Measurements from ENCODE around the gene SEPSECS.
"Not testable (repeated sequence)": the region's sequence is repeated elsewhere in the genome, so short reads cannot be mapped to it uniquely, and the experiment has no call there.

The SEPSECS gene

DNA sequence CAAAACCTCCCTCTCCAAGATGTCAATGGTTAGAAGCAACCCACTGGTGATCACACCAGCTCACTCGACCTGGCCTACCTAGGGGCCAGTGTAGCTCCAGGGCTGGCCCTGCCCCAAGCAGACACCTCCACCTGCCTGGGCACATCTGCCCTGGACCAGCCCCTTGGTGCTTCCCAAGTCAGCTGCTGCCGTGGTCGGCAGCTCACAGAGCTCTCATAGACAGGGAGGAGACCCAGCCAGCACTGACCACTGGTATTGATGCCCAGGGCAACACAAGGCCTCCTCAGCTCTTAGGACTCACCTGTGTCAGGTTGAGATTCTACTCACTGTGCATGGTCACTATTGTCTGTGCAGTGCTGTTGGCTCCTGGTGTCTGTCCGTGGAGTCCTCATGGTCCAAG is 51.7 kb downstream of the SEPSECS start:
- DNase-seq: no peak

DNA sequence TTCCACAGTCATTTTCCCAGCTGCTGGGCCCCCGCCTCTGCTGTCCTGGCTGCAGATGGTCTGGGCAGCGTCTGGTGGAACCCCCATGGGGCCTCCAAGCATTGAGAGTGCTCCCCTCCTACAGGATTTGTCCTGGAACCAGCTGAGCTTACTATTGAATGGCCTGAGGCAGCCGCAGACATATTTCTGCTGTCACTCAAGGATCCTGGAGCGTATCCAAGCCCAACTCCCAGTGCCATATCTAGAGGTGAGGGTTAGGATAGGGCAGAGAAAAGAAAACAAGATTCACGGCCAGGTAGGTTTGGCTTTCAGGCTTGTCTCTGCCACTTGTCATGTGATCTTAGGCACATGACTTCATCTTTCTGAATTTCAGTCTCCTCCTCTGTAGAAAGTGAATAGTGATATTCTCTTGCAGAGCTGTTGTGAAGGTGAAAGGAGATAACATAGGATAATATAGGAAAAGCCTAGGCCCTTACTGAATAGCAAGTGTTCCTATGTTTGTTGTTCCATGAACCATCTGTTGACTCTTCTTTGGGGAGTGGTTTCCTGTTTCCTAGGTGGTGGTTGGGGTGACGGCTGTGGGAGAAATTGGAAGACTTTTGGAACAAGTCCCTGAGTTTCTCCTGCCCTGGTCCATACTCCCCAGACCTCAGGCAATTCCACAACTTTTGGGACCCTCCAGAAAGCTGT is 52.3 kb downstream of the SEPSECS start:
- DNase-seq: no peak

GRCh38 chr4:25106363-25107151 is 53.7 kb downstream of the SEPSECS start:
- no peak for DNase-seq

- no peak for DNase-seq
These were observed 55.7 kb downstream of the SEPSECS start for GRCh38 chr4:25104591-25104990.

DNA sequence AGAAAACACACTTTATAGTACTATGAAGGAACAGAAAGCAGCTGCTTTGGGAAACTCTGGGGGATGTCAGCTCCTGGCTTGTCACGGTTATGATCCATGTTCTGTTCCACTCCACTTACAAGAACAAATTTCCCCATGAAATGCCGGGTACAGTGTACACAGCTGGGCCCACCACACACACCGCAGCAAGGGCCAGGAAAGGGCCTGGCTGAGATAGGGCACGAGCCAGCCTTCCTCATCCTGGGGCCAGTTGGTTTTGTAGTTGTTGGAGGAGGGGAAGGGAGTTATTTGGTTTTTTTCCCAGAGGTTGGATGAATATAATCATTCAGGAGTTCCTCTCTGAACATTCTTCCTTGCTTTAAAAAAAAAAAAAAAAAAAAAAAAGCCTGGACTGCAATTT is 56.8 kb downstream of the SEPSECS start:
- no peak for DNase-seq

- DNase-seq: no peak
These were observed 58.4 kb downstream of the SEPSECS start for GRCh38 chr4:25101836-25102235.

GRCh38 chr4:25100710-25101109 is 59.5 kb downstream of the SEPSECS start:
- no peak for DNase-seq

GRCh38 chr4:25100021-25100555 is 60.2 kb downstream of the SEPSECS start:
- DNase-seq: no peak

DNA sequence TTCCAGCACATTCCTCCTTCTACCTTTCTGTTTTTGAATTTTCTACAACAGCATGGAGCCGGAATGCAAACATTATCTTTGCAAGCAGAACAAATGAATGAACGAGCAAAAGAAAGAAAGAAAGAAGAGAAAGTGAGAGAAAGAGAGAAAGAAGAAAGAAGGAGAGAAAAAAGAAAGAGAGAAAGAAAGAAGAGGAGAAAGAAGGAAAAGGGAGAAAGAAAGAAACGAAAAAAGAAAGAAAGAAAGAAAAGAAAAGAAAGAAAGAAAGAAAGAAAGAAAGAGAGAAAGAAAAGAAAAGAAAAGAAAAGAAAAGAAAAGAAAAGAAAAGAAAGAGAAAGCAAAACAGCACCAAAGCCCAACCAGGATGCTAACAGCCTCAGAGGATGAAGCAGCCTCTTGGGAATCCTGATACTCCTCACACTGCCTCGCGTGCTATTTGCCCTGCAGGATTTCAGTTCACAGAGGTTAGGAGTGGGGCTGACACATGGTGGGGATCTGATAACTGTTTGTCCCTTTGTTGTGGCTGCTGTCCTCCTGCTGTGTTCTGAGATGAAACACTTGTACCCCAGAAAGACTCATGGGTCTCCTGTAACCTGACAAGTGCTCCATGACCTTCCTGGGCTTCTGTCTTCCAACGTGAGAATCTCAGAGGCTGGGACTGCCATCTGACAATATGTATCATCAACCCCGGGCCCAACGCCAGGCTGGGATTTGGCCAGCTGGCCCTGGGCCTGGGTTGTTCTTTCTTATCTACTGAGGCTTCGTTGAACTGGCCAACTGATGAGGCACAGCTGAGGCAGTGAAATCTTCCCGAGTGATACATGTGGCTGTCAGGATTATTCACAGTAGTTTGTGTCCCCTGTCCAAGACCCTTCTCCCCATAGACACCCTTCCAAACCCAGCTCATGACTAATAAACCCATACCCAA is 61.0 kb downstream of the SEPSECS start:
- DNase-seq: no peak

- no peak for DNase-seq
These were observed 63.2 kb downstream of the SEPSECS start for GRCh38 chr4:25096981-25097443.

GRCh38 chr4:25096251-25096980 is 63.8 kb downstream of the SEPSECS start:
- DNase-seq: no peak

GRCh38 chr4:25095837-25096236 is 64.4 kb downstream of the SEPSECS start:
- DNase-seq: no peak

- DNase-seq: no peak
These were observed 68.1 kb downstream of the SEPSECS start for GRCh38 chr4:25092139-25092538.

GRCh38 chr4:25090516-25090915 is 69.7 kb downstream of the SEPSECS start:
- DNase-seq: no peak

GRCh38 chr4:25089051-25089763 is 71.0 kb downstream of the SEPSECS start:
- DNase-seq: no peak

GRCh38 chr4:25088093-25088952 is 71.9 kb downstream of the SEPSECS start:
- DNase-seq: no peak

DNA sequence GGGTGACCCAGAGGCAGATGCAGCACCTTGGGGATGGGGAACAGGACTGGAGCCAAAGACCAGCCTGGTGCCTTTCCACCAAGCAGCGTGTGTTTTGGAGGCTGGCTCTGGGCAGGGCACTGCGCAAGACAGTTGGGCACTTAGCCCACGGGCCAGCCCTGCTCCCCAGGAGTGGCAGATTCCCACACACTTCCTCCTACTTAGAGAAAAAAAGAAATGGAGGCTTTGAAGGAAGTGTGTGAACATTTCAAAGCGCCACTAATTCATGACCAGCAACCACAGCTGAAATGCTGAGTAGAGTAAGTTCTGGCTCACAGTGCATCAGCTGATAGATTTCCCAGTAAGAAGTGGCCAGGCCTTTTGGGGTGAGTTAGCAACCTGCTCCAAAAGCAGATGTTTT is 74.6 kb downstream of the SEPSECS start:
- DNase-seq: no peak

- not testable (repeated sequence) for DNase-seq
These were observed 76.8 kb downstream of the SEPSECS start for GRCh38 chr4:25083441-25083840.

DNA sequence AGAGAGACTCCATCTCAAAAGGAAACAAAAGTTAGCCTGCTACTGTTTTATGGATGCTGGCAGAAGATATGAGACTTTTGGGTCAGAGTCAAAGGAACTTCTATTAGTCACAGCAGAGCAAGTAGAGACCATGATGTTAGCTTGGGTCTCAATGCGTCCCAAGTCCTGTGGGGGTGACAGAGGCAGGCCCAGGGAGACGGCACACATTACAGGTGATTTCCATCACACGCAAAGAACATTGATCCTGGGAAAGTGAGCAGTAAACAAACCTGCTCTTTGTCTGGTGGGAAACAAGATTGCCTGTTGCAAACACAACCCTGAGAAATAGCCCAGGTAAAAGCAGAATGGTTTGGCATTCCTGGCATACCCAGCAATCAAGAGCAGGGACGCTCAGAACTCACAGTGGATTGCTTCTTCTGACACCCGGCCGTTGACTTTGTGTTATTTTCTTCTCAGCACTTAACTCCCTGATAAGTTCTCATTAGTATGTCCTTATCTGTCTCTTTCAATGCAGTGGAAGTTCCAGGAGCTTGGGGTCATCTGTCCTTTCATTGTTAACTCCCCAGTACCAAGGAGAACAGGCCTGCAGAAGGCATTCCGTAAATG is 78.3 kb downstream of the SEPSECS start:
- no peak for DNase-seq

DNA sequence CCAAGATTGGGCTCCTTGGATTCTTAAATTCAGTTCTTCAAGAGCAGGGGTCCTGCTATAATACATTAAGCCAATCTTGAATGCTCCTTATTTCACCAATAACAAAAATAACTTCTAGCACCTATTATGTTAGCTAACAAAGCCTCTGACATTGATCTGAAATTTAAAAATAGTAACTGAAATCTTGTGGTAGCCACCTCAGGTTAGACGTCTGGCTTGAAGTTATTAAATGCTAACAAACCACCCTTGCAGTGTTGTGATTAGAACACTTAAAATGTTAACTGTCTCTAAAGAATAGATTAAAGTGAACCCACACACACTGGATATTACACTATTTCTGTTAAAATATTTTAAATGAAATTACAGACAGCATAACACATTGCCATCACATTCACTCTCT is 79.7 kb downstream of the SEPSECS start:
- no peak for DNase-seq

Data from GDM1 (cell line).